Heart left ventricle (tissue), 13 donors: ENCODE data around the gene TAS1R3.
A peak's percentile ranks its signal among the peaks of the same experiment; 100 is the strongest.

Source experiments
- POLR2A ChIP-seq, 2 donors: fragments of 450-650 bp; IDR thresholded peaks; one replicate each; pipeline ENCODE4 v1.6.1; 2017; ENCODE audit warnings: antibody characterized with exemption in 2 of 2, mild to moderate bottlenecking in 2 of 2, moderate library complexity in 2 of 2
- TF ChIP-seq, protein P1 (sequence below), 12 donors: fragments of 200-600 bp; sonication (generic) in 4 of 12; IDR thresholded peaks; one replicate each; pipeline versions ENCODE4 v1.5.0 to v1.8.0; 2018 to 2022; ENCODE audit warnings: antibody characterized with exemption in 12 of 12, mild to moderate bottlenecking in 5 of 12
- donor health status: ischemic (EF 13 %, LVEDD 7.1; RV severe dilation, severe dysfunction).
- donor health status: DM: no; HTN: yes; CAD: no.
- donor health status: DM: no; HTN: no; CAD: no.
- donor health status: ischemic (EF 25% LVEDD 6.9; RV normal size, moderate dysfunction).
- donor health status: ischemic (EF 25% LVEDD 5.7; RV mildly dilated, moderate dysfunction).
- donor health status: ischemic (EF 35%, LVEDD 5.7; RV mildly dilated, moderate dysfunction).
- donor health status: nonischemic (EF 11% LVEDD 7.7; RV severe dilation, severe dysfunction).
- donor health status: DM: yes; HTN: yes; CAD: no.
- donor health status: PGD.
- donor health status: ischemic (EF 29% LVEDD 5.4; RV normal size, mild dysfunction).
- donor health status: nonischemic (EF 23%, LVEDD 6.1; RV moderate dilation, normal function).

DNA sequence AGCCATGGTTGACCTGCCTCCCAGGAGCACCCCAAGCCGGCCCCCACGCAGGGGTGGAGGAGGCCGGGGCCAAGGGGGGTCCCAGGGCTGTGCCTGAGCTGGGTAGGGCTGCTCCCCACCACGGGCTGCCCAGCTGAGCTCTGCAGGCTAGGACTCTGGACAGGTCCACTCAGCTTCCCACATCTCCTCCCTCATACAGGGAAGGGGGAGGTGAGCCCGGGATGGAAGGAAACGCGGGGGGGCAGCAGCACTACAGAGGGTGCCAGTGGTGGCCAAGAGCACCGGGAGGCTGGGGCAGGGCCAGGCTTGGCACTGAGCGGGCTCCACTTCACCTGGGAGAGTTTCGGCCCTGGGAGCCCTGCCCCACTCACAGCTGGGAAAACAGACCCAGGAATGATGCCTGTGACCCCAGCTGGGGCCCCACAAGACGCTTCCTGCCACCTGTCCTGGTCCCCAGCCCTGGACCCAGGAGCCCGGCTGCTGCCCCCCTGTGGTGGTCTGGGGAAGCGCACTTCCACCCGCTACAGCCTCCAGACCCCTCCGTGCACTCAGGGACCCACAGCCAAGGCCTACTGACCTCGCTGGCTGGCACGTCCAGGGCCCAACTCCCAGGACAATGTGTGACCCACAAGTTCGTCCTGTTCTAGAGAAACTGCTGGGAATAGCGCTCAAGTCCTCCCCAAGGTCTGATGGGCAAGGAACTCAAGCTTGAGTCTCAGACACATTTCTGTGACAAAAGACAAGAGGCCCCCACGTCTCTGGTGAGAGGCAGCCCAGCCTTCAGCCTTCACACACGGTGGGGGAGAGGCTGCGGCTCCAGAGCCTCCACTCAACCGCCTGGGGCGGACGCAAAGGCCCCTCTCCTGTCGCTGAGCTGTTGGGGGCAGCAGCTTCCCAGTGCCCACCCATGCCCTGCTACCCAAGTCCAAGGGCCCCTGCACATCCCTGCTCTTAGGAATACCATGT is 40.9 kb downstream of the TAS1R3 start:
- TF ChIP-seq, protein P1, sequence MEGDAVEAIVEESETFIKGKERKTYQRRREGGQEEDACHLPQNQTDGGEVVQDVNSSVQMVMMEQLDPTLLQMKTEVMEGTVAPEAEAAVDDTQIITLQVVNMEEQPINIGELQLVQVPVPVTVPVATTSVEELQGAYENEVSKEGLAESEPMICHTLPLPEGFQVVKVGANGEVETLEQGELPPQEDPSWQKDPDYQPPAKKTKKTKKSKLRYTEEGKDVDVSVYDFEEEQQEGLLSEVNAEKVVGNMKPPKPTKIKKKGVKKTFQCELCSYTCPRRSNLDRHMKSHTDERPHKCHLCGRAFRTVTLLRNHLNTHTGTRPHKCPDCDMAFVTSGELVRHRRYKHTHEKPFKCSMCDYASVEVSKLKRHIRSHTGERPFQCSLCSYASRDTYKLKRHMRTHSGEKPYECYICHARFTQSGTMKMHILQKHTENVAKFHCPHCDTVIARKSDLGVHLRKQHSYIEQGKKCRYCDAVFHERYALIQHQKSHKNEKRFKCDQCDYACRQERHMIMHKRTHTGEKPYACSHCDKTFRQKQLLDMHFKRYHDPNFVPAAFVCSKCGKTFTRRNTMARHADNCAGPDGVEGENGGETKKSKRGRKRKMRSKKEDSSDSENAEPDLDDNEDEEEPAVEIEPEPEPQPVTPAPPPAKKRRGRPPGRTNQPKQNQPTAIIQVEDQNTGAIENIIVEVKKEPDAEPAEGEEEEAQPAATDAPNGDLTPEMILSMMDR (IDR thresholded peaks at IDR 0.05) = peak; percentile 89 to 97 (median 95)
- TF ChIP-seq POLR2A (IDR thresholded peaks at IDR 0.05) = no peak
